ENCODE results near the gene UBE2D2. TPM values are rescaled to one million over a fixed set of nuclear protein-coding genes. Genes with fewer than 3 reads are reported as not detected.
A peak's percentile ranks its signal among the peaks of the same experiment; 100 is the strongest.

Gene UBE2D2
- total and polyA plus RNA-seq, 2 of the 4 experiments (the other 2 are of a cell fraction) = 26.9 to 35.7 TPM

DNA sequence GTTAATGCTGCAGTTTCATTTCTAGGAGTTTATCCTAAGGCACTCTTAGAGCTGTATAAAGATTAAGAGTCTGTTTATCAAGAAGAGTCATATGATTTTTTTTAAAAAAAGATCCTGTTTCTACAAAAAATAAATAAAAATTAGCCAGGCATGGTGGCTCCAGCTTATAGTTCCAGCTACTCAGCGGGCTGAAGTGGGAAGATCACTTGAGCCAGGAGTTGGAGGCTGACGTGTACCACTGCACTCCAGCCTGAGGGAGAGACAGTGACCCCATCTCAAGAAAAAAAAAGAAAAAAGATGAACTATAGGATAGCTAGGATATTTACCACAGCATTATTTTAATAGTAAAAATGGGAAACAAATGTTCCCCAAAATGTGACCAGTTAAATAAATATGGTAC is 3.3 kb upstream of the UBE2D2 start:
- no peak overlapping the region for H3K4me2 ChIP-seq (ENCODE audit: low read depth, low read length)
- H3K79me1 ChIP-seq (ENCODE audit: low read depth in 1 of 2, low read length in 2 of 2) = peaks cover 4 to 12% of the 10 kb centered on the region in 2 experiments; a peak in 3 of 4 replicates
- no peak overlapping the region for H3K18ac ChIP-seq (ENCODE audit: low read depth, low read length)
- intact Hi-C loops (cut with micrococcal nuclease) (no loop called here), dilution Hi-C loops (cut with HindIII; ENCODE audit: low sequenced_read_pairs, unreplicated experiment) (no loop called here), in situ Hi-C loops (cut with MboI; ENCODE audit: low sequenced_read_pairs) (no loop called here)
- ATAC-seq (ENCODE audit: low read depth) (no peak), DNase-seq (peak; percentile 51)
- H4K5ac ChIP-seq (ENCODE audit: low read depth, low read length) = no peak overlapping the region
- H3K9me3 ChIP-seq (ENCODE audit: control insufficient read depth, insufficient read depth, low read length) = no peaks in the 10 kb centered on the region
- no peak overlapping the region for H4K8ac ChIP-seq (ENCODE audit: low read depth in 2 of 2, low read length in 2 of 2)
- no peak overlapping the region for H2AK9ac ChIP-seq (replicated peaks; ENCODE audit: low read depth, low read length, poor library complexity)
- CTCF ChIA-PET = no interaction called here
- peaks cover 3% of the 10 kb centered on the region; the same call in 1 of the 2 replicates for H3K4me1 ChIP-seq (ENCODE audit: control insufficient read depth, insufficient read depth, low read length)
- WGBS, 2 experiments (ENCODE audit: extremely low coverage in 2 of 2, insufficient read length in 1 of 2) = no CpG with 5 or more reads among the region's 2 CpGs
- no peak overlapping the region for H2AK5ac ChIP-seq (ENCODE audit: low read depth, low read length)
- H3K23ac ChIP-seq (ENCODE audit: low read depth, low read length) = no peak overlapping the region
- no peak overlapping the region for H2BK15ac ChIP-seq (ENCODE audit: low read depth, low read length)
- peaks cover 7% of the 10 kb centered on the region for H4K20me1 ChIP-seq (ENCODE audit: insufficient read depth, low read length)
- H2BK5ac ChIP-seq (ENCODE audit: low read depth, low read length, poor library complexity, severe bottlenecking) = no peak overlapping the region
- H3K4ac ChIP-seq (ENCODE audit: low read depth, low read length) = no peak overlapping the region
- peak overlapping the region; percentile 26; the same call in 1 of the 2 replicates for H3K9ac ChIP-seq (ENCODE audit: low read depth, low read length)
- H3K36me3 ChIP-seq (ENCODE audit: control insufficient read depth, insufficient read depth, low read length) = no peaks in the 10 kb centered on the region
- H3K27ac ChIP-seq (ENCODE audit: insufficient read depth, low read length) = no peak overlapping the region
- TF ChIP-seq CHD1 (IDR thresholded peaks at IDR 0.05; ENCODE audit: low read depth, low read length) (no peak), SMC3 (IDR thresholded peaks at IDR 0.05; ENCODE audit: low read depth, low read length) (no peak), RCOR1 (IDR thresholded peaks at IDR 0.05; ENCODE audit: insufficient replicate concordance, low read length) (no peak), RAD21 (IDR thresholded peaks at IDR 0.05; ENCODE audit: low read length) (no peak), USF2 (IDR thresholded peaks at IDR 0.05; ENCODE audit: low read depth, low read length) (no peak), BHLHE40 (IDR thresholded peaks at IDR 0.05; ENCODE audit: low read depth, low read length) (no peak), FOS (IDR thresholded peaks at IDR 0.05; ENCODE audit: low read depth, low read length) (no peak), CEBPB (IDR thresholded peaks at IDR 0.05; ENCODE audit: low read depth, low read length) (no peak), ELK1 (IDR thresholded peaks at IDR 0.05; ENCODE audit: borderline replicate concordance, low read depth, low read length) (no peak), CTCF (conservative IDR thresholded peaks at IDR 0.05; ENCODE audit: low read depth, low read length) (no peak), NFE2L2 (IDR thresholded peaks at IDR 0.05; ENCODE audit: low read depth, low read length) (no peak), POLR2A (IDR thresholded peaks at IDR 0.05; ENCODE audit: low read depth, low read length) (no peak), MXI1 (IDR thresholded peaks at IDR 0.05; ENCODE audit: borderline replicate concordance, low read depth, low read length) (no peak)
- no peak overlapping the region for H4K91ac ChIP-seq (ENCODE audit: insufficient read depth, low read depth, low read length)
- no peak overlapping the region for H3K4me3 ChIP-seq (ENCODE audit: insufficient read depth, low read depth, low read length)
- H3K56ac ChIP-seq (ENCODE audit: extremely low read depth, insufficient read depth, low read length) = no peak overlapping the region
- POLR2A ChIA-PET (ENCODE audit: unreplicated experiment) = no interaction called here
- no peak overlapping the region for H3K14ac ChIP-seq (replicated peaks; ENCODE audit: low read depth, low read length)
- H2BK120ac ChIP-seq (ENCODE audit: low read depth, low read length) = no peak overlapping the region
- H3K27me3 ChIP-seq (ENCODE audit: control insufficient read depth, insufficient read depth, low read length) = no peaks in the 10 kb centered on the region
- no TSS peak for BruUV-seq (replicated peaks)
- H3K9me1 ChIP-seq (ENCODE audit: insufficient read depth, low read length) = peaks cover 6% of the 10 kb centered on the region; the same call in 1 of the 2 replicates
- no peak overlapping the region for H2AFZ ChIP-seq (replicated peaks; ENCODE audit: low read length, poor library complexity)
- H2BK20ac ChIP-seq (ENCODE audit: low read depth, low read length) = no peak overlapping the region
